ENCODE data around the gene PPP1R12A. TPM values are rescaled to one million over a fixed set of nuclear protein-coding genes. Genes with fewer than 3 reads are reported as not detected.

The PPP1R12A gene
- polyA plus RNA-seq, 3 donors: 105 to 127 (median 107) TPM

DNA sequence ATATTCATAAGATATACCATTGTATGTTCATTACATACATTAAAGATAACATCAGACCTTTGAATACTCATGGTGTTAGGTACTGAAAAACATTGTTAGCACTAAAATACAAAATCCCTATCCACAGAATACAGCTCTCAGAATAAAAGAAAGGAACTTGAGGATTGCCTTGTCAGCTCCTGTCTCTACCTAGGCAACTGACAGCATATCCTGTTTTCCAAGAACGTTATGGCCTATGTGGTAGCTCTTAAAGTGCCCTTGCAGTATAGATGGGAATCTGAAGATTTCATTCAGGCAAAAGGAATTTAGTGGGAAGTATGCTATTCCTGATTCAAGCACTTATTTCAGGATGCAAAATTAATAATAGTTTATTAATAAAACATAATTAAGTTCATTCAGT lies 1.8 kb upstream of the PPP1R12A start:
- no peak for DNase-seq (ENCODE audit: low read depth in 3 of 3, low spot score in 2 of 3)

- DNase-seq (ENCODE audit: low read depth in 3 of 3, low spot score in 2 of 3): peak in 1 of 3 donors; percentile 36
These were observed 888 bp upstream of the PPP1R12A start for GRCh38 chr12:79935624-79936345.

DNA sequence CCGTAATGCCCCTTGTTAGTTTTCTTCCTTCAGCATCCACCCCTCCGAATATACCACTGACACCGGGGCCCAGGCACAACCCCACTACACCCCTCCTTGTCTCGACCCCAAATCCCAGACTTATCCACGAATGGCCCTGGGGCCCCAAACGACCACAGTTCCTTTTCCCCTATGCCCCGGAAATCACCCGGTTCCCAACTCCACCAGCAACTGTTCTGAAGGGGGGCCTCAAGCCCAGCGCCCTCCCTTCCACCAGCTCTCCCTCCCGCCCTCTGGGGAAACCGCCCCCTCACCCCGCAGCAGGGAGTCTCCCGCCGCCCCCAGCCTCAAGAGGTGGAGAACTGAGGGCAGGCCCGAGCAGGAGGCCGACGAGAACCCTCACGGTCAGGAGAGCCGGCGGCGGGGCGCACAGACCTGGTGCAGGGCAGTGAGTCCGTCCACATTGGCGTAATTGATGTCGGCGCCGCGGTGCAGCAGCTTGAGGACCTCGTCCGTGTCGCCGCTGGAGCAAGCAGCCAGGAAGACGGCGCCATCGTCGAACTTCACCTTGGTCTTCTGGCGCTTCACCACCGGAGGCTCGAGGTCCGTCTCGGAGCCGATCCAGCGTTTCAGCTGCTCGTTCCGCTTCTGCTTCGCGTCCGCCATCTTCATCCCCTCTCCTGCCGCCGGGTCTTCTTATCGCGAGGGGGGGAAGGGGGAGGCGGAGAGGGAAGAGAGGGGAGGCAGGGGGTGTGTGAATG lies 446 bp downstream of the PPP1R12A start:
- DNase-seq (ENCODE audit: low read depth in 3 of 3, low spot score in 2 of 3): peak in 2 of 3 donors; percentile 34 to 61

GRCh38 chr12:79933532-79934264 lies 1.2 kb downstream of the PPP1R12A start:
- peak in 1 of 3 donors; percentile 5 for DNase-seq (ENCODE audit: low read depth in 3 of 3, low spot score in 2 of 3)

DNA sequence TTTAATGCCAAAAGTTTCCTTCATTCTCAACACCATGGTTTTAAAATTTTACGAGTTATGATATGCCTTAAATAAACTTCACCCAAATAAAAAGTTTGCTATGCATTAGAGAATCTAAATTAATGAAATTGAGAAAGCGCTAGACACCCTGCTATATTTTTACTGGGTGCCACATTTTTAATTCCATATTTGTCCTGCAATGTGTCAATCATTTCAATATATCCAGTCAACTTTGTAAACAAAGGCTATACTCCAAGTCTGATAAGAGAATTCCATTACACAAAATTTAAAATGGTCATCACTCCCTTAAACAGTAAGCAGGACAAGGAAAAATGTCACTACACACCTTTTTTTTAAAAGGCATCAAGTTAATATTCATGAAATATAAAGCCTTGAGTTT lies 1.9 kb downstream of the PPP1R12A start:
- no peak for DNase-seq (ENCODE audit: low read depth in 3 of 3, low spot score in 2 of 3)

- DNase-seq (ENCODE audit: low read depth in 3 of 3, low spot score in 2 of 3): no peak
These were observed 2.5 kb downstream of the PPP1R12A start for GRCh38 chr12:79932357-79932756.

DNA sequence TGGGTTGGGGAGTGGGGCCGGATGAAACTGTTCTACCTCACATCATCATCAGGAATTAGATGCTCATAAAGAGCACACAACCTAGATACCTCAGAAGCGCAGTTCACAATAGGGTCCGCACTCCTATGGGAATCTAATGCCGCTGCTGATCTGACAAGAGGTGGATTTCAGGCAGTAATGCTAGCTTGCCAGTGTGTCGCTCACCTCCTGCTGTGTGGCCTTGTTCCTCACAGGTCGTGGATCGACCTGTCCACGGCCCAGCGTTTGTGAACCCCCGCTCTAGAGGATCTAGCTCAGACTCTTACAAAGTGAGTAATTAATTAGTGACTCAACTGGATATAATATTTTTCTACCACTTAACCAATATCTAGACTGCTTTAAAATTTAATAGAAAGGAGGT lies 5.8 kb downstream of the PPP1R12A start:
- no peak for DNase-seq (ENCODE audit: low read depth in 3 of 3, low spot score in 2 of 3)

- DNase-seq (ENCODE audit: low read depth in 3 of 3, low spot score in 2 of 3): no peak
These were observed 7.0 kb downstream of the PPP1R12A start for GRCh38 chr12:79927772-79928474.

- no peak for DNase-seq (ENCODE audit: low read depth in 3 of 3, low spot score in 2 of 3)
These were observed 7.9 kb downstream of the PPP1R12A start for GRCh38 chr12:79926951-79927350.

- DNase-seq (ENCODE audit: low read depth in 3 of 3, low spot score in 2 of 3): no peak
These were observed 9.4 kb downstream of the PPP1R12A start for GRCh38 chr12:79925492-79925891.

DNA sequence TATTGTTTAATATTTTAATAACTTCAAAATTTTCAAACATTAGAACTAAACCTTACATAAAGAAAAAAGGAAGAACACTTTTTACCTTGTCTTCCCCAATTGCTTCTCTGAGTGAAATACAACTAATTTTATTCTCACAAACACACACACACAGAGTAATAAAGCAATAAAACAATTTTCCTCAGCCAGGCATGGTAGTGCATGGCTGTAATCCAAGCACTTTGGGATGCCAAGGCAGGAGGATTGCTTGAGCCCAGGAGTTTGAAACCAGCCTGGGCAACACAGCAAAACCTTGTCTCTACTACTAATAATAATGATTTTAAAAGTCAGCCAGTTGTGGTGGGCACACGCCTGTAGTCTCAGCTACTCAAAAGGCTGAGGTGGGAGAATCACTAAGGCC lies 13.1 kb downstream of the PPP1R12A start:
- DNase-seq (ENCODE audit: low read depth in 3 of 3, low spot score in 2 of 3): no peak

DNA sequence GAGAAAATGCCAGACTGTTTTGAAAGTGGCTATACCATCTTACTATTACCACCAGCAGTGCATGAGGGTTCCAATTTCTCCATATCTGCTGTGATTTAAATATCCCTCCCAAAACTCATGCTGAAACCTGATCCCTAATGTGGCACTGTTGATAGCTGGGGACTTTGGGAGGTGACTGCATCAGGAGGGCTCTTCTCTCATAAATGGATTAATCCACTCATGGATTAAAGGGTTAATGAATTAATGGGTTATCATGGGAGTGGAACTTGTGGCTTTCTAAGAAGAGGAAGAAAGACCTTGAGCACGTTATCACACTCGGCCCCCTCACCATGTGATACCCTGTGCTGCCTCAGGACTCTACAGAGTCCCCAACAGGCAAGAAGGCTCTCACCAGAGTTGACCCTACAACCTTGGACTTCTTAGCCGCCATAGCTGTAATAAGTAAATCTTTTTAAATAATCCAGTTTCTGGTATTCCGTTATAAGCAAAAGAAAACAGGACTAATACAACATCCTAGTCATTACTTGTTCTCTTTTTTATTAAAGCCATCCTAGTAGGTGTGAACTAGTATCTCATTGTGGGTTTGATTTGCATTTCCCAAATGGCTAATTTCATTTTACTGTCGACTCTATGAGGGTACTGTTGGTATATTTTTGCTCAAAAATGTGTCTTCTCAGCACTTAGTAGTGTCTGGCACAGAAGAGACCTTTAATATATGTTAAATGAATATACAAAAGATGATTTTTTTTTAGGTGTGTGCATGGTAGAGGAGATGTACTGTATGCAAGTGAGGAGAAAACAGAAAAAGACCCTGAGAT lies 14.3 kb downstream of the PPP1R12A start:
- no peak for DNase-seq (ENCODE audit: low read depth in 3 of 3, low spot score in 2 of 3)

DNA sequence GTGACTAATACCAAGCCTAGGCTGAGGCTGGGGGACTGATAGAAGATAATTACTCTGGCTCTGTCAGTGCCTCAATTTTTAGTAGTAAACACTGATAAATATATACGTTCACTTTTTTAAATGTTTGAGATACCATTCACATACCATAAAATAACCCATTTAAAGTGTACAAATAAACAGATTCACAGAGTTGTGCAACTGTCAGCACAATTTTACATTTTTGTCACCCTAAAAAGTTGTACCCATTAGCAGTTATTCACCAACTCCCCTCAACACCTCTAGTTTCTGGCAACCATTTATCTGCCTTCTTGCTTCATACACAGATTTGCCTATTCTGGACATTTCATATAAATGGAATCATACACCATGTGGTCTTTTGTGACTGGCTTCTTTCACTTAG lies 15.1 kb downstream of the PPP1R12A start:
- no peak for DNase-seq (ENCODE audit: low read depth in 3 of 3, low spot score in 2 of 3)

- no peak for DNase-seq (ENCODE audit: low read depth in 3 of 3, low spot score in 2 of 3)
These were observed 18.1 kb downstream of the PPP1R12A start for GRCh38 chr12:79916826-79917225.

- DNase-seq (ENCODE audit: low read depth in 3 of 3, low spot score in 2 of 3): no peak
These were observed 22.8 kb downstream of the PPP1R12A start for GRCh38 chr12:79911889-79912656.

DNA sequence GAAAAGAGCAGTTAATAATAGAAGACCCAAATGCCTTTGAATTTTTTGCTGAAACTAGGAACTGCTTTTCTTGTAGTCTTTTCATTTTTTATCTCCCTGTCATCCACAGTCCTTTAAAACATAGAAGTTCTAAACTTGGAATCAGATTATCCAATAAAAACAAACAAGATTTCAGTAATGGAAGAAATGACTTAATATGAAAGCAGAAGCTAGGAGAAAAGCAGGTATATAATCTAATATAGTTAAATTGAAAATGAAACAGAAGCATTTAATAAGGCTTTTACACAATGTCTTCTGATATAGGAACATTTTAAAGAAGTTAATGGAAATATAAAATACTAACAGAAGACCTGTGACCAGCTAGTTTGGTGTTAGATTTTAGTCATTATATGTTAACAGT lies 26.5 kb downstream of the PPP1R12A start:
- no peak for DNase-seq (ENCODE audit: low read depth in 3 of 3, low spot score in 2 of 3)

GRCh38 chr12:79901506-79901905 lies 33.4 kb downstream of the PPP1R12A start:
- no peak for DNase-seq (ENCODE audit: low read depth in 3 of 3, low spot score in 2 of 3)

- DNase-seq (ENCODE audit: low read depth in 3 of 3, low spot score in 2 of 3): no peak
These were observed 33.9 kb downstream of the PPP1R12A start for GRCh38 chr12:79900951-79901350.

DNA sequence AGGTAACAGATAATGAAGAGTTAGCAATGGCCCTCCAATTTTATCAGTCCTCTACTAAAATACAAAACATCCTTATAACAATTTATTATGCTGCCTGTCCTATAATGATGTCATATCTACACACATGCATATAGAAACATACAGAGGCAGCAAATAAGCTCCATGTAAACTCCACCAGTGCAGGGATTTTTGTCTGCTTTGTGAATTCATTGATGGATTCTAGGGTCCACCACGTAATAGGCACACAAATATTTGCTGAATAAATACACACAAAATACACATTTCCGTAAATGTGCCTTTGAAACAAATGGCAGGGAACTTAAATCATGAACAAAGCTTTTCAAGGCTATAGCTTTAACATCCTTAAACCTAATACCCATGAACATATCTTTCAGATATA lies 34.7 kb downstream of the PPP1R12A start:
- DNase-seq (ENCODE audit: low read depth in 3 of 3, low spot score in 2 of 3): no peak
